OCI-LY3 (cell line): ENCODE results near the gene ABCG4.
"Not testable (repeated sequence)": the region's sequence is repeated elsewhere in the genome, so short reads cannot be mapped to it uniquely, and the experiment has no call there.

Experiments
- H2AFZ ChIP-seq: fragments of 200-600, 300-600 bp; shearing (Covaris generic); 2 replicates; pipeline ENCODE4 v1.6.0; 2014; ENCODE audit warnings: antibody characterized with exemption, low read depth, low read length
- H3K27ac ChIP-seq: fragments of 200-600, 300-600 bp; sonication (generic); 2 replicates; pipeline ENCODE4 v1.5.1; 2014; ENCODE audit warnings: mild to moderate bottlenecking, low read length, moderate library complexity, mixed read lengths
- H3K27me3 ChIP-seq: fragments of 200-600, 300-600 bp; sonication (generic); 2 replicates; pipeline ENCODE4 v1.6.1; 2014; ENCODE audit warnings: low read depth, low read length, mixed read lengths
- H3K36me3 ChIP-seq: fragments of 200-600, 300-600 bp; sonication (generic); replicated peaks from 2 replicates; pipeline ENCODE3; 2014; ENCODE audit warnings: low read depth, low read length, mixed read lengths
- H3K4me1 ChIP-seq: fragments of 300-600, 200-600 bp; sonication (generic); 2 replicates; pipeline ENCODE4 v1.6.1; 2014; ENCODE audit warnings: low read length, mixed read lengths
- H3K4me2 ChIP-seq: fragments of 200-600, 300-600 bp; sonication (generic); 2 replicates; pipeline ENCODE4 v1.6.1; 2014; ENCODE audit warnings: low read length, mixed read lengths
- H3K4me3 ChIP-seq: fragments of 300-600, 200-600 bp; sonication (generic); 2 replicates; pipeline ENCODE4 v1.5.1; 2014; ENCODE audit warnings: antibody characterized with exemption, mild to moderate bottlenecking, low read length, moderate library complexity
- H3K79me2 ChIP-seq: fragments of 300-600, 200-600 bp; shearing (Covaris generic); 2 replicates; pipeline ENCODE4 v1.6.1; 2014; ENCODE audit warnings: mild to moderate bottlenecking, low read length, mixed read lengths
- H3K9ac ChIP-seq: fragments of 300-600, 200-600 bp; shearing (Covaris generic); 2 replicates; pipeline ENCODE4 v1.6.0; 2014; ENCODE audit warnings: mild to moderate bottlenecking, low read length, moderate library complexity
- H3K9me3 ChIP-seq: fragments of 200-600, 300-600 bp; shearing (Covaris generic); 2 replicates; pipeline ENCODE4 v1.6.1; 2014; ENCODE audit warnings: low read length, mixed read lengths; ENCODE audit not compliant: insufficient read depth
- H4K20me1 ChIP-seq: fragments of 200-600, 300-600 bp; sonication (generic); 2 replicates; pipeline ENCODE4 v1.6.1; 2016; ENCODE audit warnings: low read length, mixed read lengths; ENCODE audit not compliant: insufficient read depth
- EZH2phosphoT487 ChIP-seq: fragments of 200-600 bp; shearing (Covaris generic); IDR thresholded peaks from 2 replicates; pipeline ENCODE4 v1.6.1; 2018; ENCODE audit warnings: antibody characterized with exemption, mixed run types, low read depth
- TF ChIP-seq, protein P1 (sequence below): fragments of 200-600, 300-600 bp; sonication (generic); IDR thresholded peaks from 2 replicates; pipeline ENCODE4 v1.5.1; 2014; ENCODE audit warnings: antibody characterized with exemption, low read length, low read depth

ABCG4 gene

DNA sequence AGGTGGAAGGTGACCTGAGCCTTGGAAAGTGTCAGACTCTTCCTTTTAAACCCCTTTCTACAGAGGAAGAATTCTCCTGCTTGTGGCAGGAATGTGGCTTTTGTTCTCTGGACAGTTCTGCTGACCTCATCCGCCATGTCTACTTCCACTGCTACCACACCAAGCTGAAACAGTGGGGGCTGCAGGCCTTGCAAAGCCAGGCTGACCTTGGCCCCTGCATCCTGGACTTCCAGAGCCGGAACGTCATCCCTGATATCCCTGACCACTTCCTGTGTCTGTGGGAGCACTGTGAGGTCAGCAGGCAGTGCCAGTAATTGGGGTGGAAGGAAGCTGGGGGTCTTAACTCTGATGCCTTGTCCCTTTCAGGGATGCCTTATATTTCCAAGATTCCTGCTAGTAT lies 18.2 kb upstream of the ABCG4 start:
- Histone ChIP-seq H3K36me3 (peaks cover 40% of the 10 kb centered on the region), H2AFZ (no peak overlapping the region), H3K27me3 (no peaks in the 10 kb centered on the region), H3K9me3 (no peaks in the 10 kb centered on the region), H3K4me1 (no peaks in the 10 kb centered on the region), H3K4me3 (no peak overlapping the region), H4K20me1 (no peaks in the 10 kb centered on the region), H3K9ac (no peak overlapping the region), H3K4me2 (no peak overlapping the region), H3K79me2 (no peaks in the 10 kb centered on the region), H3K27ac (no peak overlapping the region)
- TF ChIP-seq EZH2phosphoT487, result no peak
- TF ChIP-seq, protein P1, sequence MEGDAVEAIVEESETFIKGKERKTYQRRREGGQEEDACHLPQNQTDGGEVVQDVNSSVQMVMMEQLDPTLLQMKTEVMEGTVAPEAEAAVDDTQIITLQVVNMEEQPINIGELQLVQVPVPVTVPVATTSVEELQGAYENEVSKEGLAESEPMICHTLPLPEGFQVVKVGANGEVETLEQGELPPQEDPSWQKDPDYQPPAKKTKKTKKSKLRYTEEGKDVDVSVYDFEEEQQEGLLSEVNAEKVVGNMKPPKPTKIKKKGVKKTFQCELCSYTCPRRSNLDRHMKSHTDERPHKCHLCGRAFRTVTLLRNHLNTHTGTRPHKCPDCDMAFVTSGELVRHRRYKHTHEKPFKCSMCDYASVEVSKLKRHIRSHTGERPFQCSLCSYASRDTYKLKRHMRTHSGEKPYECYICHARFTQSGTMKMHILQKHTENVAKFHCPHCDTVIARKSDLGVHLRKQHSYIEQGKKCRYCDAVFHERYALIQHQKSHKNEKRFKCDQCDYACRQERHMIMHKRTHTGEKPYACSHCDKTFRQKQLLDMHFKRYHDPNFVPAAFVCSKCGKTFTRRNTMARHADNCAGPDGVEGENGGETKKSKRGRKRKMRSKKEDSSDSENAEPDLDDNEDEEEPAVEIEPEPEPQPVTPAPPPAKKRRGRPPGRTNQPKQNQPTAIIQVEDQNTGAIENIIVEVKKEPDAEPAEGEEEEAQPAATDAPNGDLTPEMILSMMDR, result no peak

DNA sequence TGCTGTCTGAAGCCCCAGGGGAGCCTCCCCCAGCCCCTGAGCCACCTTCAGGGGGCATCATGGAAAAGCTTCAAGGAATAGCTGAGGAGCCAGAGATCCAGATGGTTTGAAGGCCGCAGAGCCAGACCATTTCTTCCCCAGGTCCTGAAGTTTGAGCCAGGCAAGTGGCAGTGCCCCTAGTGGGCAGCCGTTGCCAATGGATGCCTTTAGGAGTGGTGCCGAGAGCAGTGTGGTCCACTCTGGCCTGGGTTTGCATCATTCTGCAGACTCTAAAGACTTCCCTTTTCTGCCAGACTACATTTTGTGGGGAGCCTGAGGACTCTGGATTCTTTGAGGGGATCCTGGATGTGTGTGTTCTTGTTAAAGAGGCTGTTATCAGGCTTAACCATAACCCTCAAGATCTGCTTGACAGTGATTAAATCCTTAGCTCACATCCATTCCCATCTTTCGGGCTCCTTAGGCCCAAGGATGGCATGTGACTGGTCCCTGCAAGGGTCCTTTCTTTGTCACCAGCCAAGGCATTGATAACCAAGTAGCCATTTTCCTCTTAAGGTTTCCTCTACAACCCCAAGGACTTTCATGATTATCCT lies 14.4 kb upstream of the ABCG4 start:
- Histone ChIP-seq H3K4me1 (no peaks in the 10 kb centered on the region), H4K20me1 (no peaks in the 10 kb centered on the region), H3K9ac (no peak overlapping the region), H3K27me3 (no peaks in the 10 kb centered on the region), H3K36me3 (peaks cover 40% of the 10 kb centered on the region), H3K4me2 (no peak overlapping the region), H3K4me3 (no peak overlapping the region), H3K79me2 (no peaks in the 10 kb centered on the region), H3K27ac (no peak overlapping the region), H2AFZ (no peak overlapping the region), H3K9me3 (no peaks in the 10 kb centered on the region)
- TF ChIP-seq EZH2phosphoT487, result no peak
- TF ChIP-seq, protein P1, result peak; percentile 51

DNA sequence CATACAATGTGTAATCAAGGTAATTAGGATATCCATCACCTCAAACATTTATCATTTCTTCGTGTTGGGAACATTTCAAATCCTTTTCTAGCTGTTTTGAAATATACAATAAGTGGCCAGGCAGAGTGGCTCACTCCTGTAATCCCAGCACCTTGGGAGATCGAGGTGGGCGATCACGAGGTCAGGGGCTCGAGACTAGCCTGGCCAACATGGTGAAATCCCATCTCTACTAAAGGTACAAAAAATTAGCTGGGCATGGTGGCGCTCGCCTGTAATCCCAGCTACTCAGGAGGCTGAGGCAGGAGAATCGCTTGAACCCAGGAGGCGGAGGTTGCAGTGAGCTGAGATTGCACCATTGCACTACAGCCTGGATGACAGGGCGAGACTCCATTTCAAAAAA lies 9.6 kb upstream of the ABCG4 start:
- not testable (repeated sequence) for H3K27me3 ChIP-seq, H3K36me3 ChIP-seq, H3K79me2 ChIP-seq, H3K4me3 ChIP-seq, H3K9ac ChIP-seq, H3K27ac ChIP-seq, H4K20me1 ChIP-seq, H3K4me2 ChIP-seq, H3K9me3 ChIP-seq, H2AFZ ChIP-seq, H3K4me1 ChIP-seq

DNA sequence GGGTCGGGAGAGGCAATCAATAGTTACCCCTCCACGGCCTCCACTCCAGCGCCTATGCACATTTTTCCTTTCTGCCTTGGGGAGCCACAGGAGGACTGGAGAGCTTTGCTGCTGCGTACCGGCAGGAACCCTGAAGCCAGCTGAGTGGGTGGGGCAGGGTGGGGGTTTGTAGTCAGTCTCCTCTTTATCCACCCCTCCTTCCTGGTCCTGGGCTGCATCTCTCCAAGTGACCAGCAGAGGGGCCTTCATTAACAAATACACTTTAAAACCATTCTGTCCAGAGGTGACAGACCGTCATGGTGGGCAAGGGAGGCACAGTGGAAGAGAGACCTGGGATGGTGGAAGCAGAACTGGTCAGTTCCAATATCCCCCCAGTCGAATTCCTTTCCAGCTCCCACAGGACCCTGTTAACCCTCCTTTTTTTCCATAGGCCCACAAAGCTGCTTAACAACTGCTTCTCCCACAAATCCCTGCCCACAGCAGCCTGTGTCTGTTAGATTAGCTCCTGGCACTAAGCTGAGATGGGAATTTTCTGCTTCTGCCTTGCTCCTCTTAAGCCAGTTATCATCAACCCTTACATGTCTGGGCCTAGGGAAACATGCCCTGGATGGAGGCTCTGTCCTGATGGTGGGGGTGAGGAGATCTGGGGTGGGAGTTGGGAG lies 3.9 kb upstream of the ABCG4 start:
- Histone ChIP-seq H2AFZ (no peak overlapping the region), H4K20me1 (no peaks in the 10 kb centered on the region), H3K4me2 (no peak overlapping the region), H3K79me2 (no peaks in the 10 kb centered on the region), H3K27ac (no peak overlapping the region), H3K36me3 (no peaks in the 10 kb centered on the region), H3K4me3 (no peak overlapping the region), H3K9ac (no peak overlapping the region), H3K27me3 (peaks cover 13% of the 10 kb centered on the region), H3K9me3 (no peaks in the 10 kb centered on the region), H3K4me1 (peaks cover 16% of the 10 kb centered on the region)
- no peak for TF ChIP-seq EZH2phosphoT487
- TF ChIP-seq, protein P1, result peak; percentile 42
